Liver (tissue), 9 donors: ENCODE results near the gene PTPN2. TPM values are rescaled to one million over a fixed set of nuclear protein-coding genes. Genes with fewer than 3 reads are reported as not detected.

ENCODE experiments used
- DNase-seq: peaks from one replicate; pipeline ENCODE4 v3.0.0-alpha.2; 2017; ENCODE audit warnings: low spot score
- H3K27ac ChIP-seq, 2 donors: one replicate each; pipeline ENCODE4 v1.7.0; 2013; ENCODE audit warnings: inconsistent platforms in 2 of 2, low read length in 2 of 2, control low read depth in 1 of 2, low read depth in 1 of 2, mild to moderate bottlenecking in 1 of 2
- H3K27me3 ChIP-seq, 4 donors: one replicate each; pipeline versions ENCODE4 v1.6.1 to v1.7.0; 2013; ENCODE audit warnings: low read length in 3 of 4, inconsistent platforms in 1 of 4, mild to moderate bottlenecking in 1 of 4, moderate library complexity in 1 of 4; ENCODE audit not compliant: control insufficient read depth in 4 of 4, insufficient read depth in 4 of 4
- H3K36me3 ChIP-seq, 4 donors: one replicate each; pipeline versions ENCODE4 v1.6.1 to v1.7.0; 2013; ENCODE audit warnings: low read length in 3 of 4, mild to moderate bottlenecking in 3 of 4, low read depth in 1 of 4, moderate library complexity in 1 of 4; ENCODE audit not compliant: control insufficient read depth in 4 of 4, insufficient read depth in 3 of 4
- H3K4me1 ChIP-seq, 4 donors: one replicate each; pipeline versions ENCODE4 v1.6.1 to v1.7.0; 2013; ENCODE audit warnings: low read length in 3 of 4, mild to moderate bottlenecking in 3 of 4, moderate library complexity in 1 of 4; ENCODE audit not compliant: control insufficient read depth in 4 of 4, insufficient read depth in 4 of 4
- H3K4me3 ChIP-seq, 3 donors: one replicate each; pipeline versions ENCODE4 v1.6.1 to v1.7.0; 2013; ENCODE audit warnings: low read length in 3 of 3, control low read depth in 1 of 3, low read depth in 1 of 3, mild to moderate bottlenecking in 1 of 3
- H3K9ac ChIP-seq, 2 donors: one replicate each; pipeline ENCODE4 v1.7.0; 2013; ENCODE audit warnings: low read length in 2 of 2, mild to moderate bottlenecking in 2 of 2, moderate library complexity in 2 of 2, control low read depth in 1 of 2, low read depth in 1 of 2
- H3K9me3 ChIP-seq, 4 donors: one replicate each; pipeline versions ENCODE4 v1.6.1 to v1.7.0; 2013; ENCODE audit warnings: low read length in 3 of 4; ENCODE audit not compliant: control insufficient read depth in 4 of 4
- EGR1 ChIP-seq, 2 donors: IDR thresholded peaks; 2 replicates each; pipeline ENCODE4 v1.6.1; 2016 to 2018; ENCODE audit warnings: antibody characterized with exemption in 2 of 2, low read depth in 2 of 2
- FOXA1 ChIP-seq: IDR thresholded peaks from 2 replicates; pipeline ENCODE4 v1.6.1; 2016; ENCODE audit warnings: antibody characterized with exemption
- FOXA2 ChIP-seq: IDR thresholded peaks from 2 replicates; pipeline ENCODE4 v1.6.1; 2016; ENCODE audit warnings: antibody characterized with exemption
- GABPA ChIP-seq, 2 donors: IDR thresholded peaks in 1 of 2; conservative IDR thresholded peaks in 1 of 2; 2 replicates each; pipeline ENCODE4 v1.6.1; 2016; ENCODE audit warnings: antibody characterized with exemption in 2 of 2, mild to moderate bottlenecking in 1 of 2, moderate library complexity in 1 of 2
- HNF4A ChIP-seq, 2 donors: conservative IDR thresholded peaks; 2 replicates each; pipeline ENCODE4 v1.6.1; 2016; ENCODE audit warnings: antibody characterized with exemption in 2 of 2, mild to moderate bottlenecking in 2 of 2
- HNF4G ChIP-seq: IDR thresholded peaks from 2 replicates; pipeline ENCODE4 v1.6.1; 2016; ENCODE audit warnings: antibody characterized with exemption
- JUND ChIP-seq, 2 donors: IDR thresholded peaks; 2 replicates each; pipeline ENCODE4 v1.6.1; 2016; ENCODE audit warnings: antibody characterized with exemption in 2 of 2
- NR2F2 ChIP-seq: IDR thresholded peaks from 2 replicates; pipeline ENCODE4 v1.6.1; 2016; ENCODE audit warnings: antibody characterized with exemption
- RAD21 ChIP-seq, 2 donors: IDR thresholded peaks; 2 replicates each; pipeline ENCODE4 v1.6.1; 2016; ENCODE audit warnings: antibody characterized with exemption in 2 of 2, mild to moderate bottlenecking in 2 of 2
- RXRA ChIP-seq, 2 donors: IDR thresholded peaks; 2 replicates each; pipeline ENCODE4 v1.6.1; 2017 to 2018; ENCODE audit warnings: antibody characterized with exemption in 2 of 2, mild to moderate bottlenecking in 1 of 2
- SP1 ChIP-seq: IDR thresholded peaks from 2 replicates; pipeline ENCODE4 v1.6.1; 2018; ENCODE audit warnings: antibody characterized with exemption, mild to moderate bottlenecking
- TAF1 ChIP-seq: conservative IDR thresholded peaks from 2 replicates; pipeline ENCODE4 v1.6.1; 2016; ENCODE audit warnings: antibody characterized with exemption, mild to moderate bottlenecking
- YY1 ChIP-seq: IDR thresholded peaks from 2 replicates; pipeline ENCODE4 v1.6.1; 2016; ENCODE audit warnings: antibody characterized with exemption, mild to moderate bottlenecking
- WGBS: extraction: QIAGEN DNeasy Blood & Tissue Kit; methylation state at CpG from one replicate; pipeline ENCODE4 v1.1.7; 2013; 5-methylcytosine and 5-hydroxymethylcytosine counted together
- polyA plus RNA-seq, 2 donors: library from polyadenylated mRNA; stranded (reverse) in 1 of 2; unstranded in 1 of 2; fragments of 200-250 nt in 1 of 2; fragments of >200 nt in 1 of 2; fragmentation: Nextera tagmentation in 1 of 2; extraction: Ambion mirVana in 1 of 2; gene quantifications; one replicate each; pipeline versions ENCODE4 v1.2.1 to v1.2.3, GENCODE V29; 2013 to 2015
- total RNA-seq, 2 donors: library from RNA; depleted of rRNA; stranded (reverse); fragments of >200 nt; gene quantifications; one replicate each; pipeline ENCODE4 v1.2.3, GENCODE V29; 2014
- TF ChIP-seq, protein P1 (sequence below): IDR thresholded peaks from 2 replicates; pipeline ENCODE4 v1.6.1; 2016; ENCODE audit warnings: antibody characterized with exemption, mild to moderate bottlenecking
- TF ChIP-seq, protein P2 (sequence below): IDR thresholded peaks from 2 replicates; pipeline ENCODE4 v1.6.1; 2016; ENCODE audit warnings: antibody characterized with exemption
- TF ChIP-seq, protein P3 (sequence below): IDR thresholded peaks from 2 replicates; pipeline ENCODE4 v1.6.1; 2016; ENCODE audit warnings: antibody characterized with exemption
- TF ChIP-seq, protein P4 (sequence below): fragments of 150-350 bp; IDR thresholded peaks from 2 replicates; pipeline ENCODE4 v1.5.1; 2017; ENCODE audit warnings: improper control_type of control experiment, low read depth, low read length; ENCODE audit not compliant: missing input control
- TF ChIP-seq, protein P5 (sequence below): IDR thresholded peaks from 2 replicates; pipeline ENCODE4 v1.6.1; 2016; ENCODE audit warnings: antibody characterized with exemption
- donor health status: healthy.
- donor health status: healthy.
- donor health status: healthy.
- donor health status: healthy.
- donor health status: healthy.

The PTPN2 gene
- total and polyA plus RNA-seq, 4 donors = 9.2 to 21.2 (median 14.9) TPM

DNA sequence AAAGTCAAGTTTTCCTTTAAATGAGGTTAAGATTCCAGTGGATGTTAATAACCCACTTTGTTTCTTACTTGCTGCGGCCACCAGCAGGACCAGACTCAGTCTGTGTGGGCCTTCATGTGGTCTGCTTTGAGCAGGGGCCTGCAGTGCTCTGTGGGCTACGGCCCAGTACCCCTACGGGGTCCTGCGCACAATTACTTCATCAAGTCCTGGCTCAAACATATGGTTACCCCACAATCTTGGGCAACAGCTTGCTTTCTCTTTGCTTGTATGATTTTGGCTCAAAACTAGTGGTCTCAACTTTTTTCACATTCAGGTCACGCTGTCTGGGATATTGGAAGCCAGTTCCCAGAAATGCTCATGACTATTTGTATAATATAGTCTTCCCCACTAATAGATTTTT lies 64.2 kb downstream of the PTPN2 start:
- Histone ChIP-seq H3K4me3 (no peak overlapping the region), H3K27ac (peak overlapping the region; percentile 73 to 85), H3K4me1 (peaks cover under 1 to 24% (median 17%) of the 10 kb centered on the region in 4 donors), H3K9me3 (no peaks in the 10 kb centered on the region), H3K36me3 (peaks cover 0 to 16% (median 15%) of the 10 kb centered on the region in 4 donors), H3K27me3 (no peaks in the 10 kb centered on the region), H3K9ac (peak overlapping the region; percentile 28 to 39)
- TF ChIP-seq SP1 (no peak), HNF4A (conservative IDR thresholded peaks at IDR 0.05) (no peak), JUND (IDR thresholded peaks at IDR 0.05) (no peak), FOXA1 (no peak), HNF4G (no peak), TAF1 (no peak), NR2F2 (no peak), FOXA2 (no peak), RAD21 (IDR thresholded peaks at IDR 0.05) (no peak), EGR1 (IDR thresholded peaks at IDR 0.05; ENCODE audit: low read depth in 2 of 2) (no peak), YY1 (no peak), RXRA (IDR thresholded peaks at IDR 0.05) (no peak), GABPA (IDR thresholded peaks at IDR 0.05 in 1 of 2, conservative IDR thresholded peaks at IDR 0.05 in 1 of 2) (no peak)
- TF ChIP-seq, protein P1, sequence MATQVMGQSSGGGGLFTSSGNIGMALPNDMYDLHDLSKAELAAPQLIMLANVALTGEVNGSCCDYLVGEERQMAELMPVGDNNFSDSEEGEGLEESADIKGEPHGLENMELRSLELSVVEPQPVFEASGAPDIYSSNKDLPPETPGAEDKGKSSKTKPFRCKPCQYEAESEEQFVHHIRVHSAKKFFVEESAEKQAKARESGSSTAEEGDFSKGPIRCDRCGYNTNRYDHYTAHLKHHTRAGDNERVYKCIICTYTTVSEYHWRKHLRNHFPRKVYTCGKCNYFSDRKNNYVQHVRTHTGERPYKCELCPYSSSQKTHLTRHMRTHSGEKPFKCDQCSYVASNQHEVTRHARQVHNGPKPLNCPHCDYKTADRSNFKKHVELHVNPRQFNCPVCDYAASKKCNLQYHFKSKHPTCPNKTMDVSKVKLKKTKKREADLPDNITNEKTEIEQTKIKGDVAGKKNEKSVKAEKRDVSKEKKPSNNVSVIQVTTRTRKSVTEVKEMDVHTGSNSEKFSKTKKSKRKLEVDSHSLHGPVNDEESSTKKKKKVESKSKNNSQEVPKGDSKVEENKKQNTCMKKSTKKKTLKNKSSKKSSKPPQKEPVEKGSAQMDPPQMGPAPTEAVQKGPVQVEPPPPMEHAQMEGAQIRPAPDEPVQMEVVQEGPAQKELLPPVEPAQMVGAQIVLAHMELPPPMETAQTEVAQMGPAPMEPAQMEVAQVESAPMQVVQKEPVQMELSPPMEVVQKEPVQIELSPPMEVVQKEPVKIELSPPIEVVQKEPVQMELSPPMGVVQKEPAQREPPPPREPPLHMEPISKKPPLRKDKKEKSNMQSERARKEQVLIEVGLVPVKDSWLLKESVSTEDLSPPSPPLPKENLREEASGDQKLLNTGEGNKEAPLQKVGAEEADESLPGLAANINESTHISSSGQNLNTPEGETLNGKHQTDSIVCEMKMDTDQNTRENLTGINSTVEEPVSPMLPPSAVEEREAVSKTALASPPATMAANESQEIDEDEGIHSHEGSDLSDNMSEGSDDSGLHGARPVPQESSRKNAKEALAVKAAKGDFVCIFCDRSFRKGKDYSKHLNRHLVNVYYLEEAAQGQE = no peak
- TF ChIP-seq, protein P2, sequence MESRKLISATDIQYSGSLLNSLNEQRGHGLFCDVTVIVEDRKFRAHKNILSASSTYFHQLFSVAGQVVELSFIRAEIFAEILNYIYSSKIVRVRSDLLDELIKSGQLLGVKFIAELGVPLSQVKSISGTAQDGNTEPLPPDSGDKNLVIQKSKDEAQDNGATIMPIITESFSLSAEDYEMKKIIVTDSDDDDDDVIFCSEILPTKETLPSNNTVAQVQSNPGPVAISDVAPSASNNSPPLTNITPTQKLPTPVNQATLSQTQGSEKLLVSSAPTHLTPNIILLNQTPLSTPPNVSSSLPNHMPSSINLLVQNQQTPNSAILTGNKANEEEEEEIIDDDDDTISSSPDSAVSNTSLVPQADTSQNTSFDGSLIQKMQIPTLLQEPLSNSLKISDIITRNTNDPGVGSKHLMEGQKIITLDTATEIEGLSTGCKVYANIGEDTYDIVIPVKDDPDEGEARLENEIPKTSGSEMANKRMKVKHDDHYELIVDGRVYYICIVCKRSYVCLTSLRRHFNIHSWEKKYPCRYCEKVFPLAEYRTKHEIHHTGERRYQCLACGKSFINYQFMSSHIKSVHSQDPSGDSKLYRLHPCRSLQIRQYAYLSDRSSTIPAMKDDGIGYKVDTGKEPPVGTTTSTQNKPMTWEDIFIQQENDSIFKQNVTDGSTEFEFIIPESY = no peak
- TF ChIP-seq, protein P3, sequence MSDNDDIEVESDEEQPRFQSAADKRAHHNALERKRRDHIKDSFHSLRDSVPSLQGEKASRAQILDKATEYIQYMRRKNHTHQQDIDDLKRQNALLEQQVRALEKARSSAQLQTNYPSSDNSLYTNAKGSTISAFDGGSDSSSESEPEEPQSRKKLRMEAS = no peak
- TF ChIP-seq, protein P4, sequence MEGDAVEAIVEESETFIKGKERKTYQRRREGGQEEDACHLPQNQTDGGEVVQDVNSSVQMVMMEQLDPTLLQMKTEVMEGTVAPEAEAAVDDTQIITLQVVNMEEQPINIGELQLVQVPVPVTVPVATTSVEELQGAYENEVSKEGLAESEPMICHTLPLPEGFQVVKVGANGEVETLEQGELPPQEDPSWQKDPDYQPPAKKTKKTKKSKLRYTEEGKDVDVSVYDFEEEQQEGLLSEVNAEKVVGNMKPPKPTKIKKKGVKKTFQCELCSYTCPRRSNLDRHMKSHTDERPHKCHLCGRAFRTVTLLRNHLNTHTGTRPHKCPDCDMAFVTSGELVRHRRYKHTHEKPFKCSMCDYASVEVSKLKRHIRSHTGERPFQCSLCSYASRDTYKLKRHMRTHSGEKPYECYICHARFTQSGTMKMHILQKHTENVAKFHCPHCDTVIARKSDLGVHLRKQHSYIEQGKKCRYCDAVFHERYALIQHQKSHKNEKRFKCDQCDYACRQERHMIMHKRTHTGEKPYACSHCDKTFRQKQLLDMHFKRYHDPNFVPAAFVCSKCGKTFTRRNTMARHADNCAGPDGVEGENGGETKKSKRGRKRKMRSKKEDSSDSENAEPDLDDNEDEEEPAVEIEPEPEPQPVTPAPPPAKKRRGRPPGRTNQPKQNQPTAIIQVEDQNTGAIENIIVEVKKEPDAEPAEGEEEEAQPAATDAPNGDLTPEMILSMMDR = no peak
- TF ChIP-seq, protein P5, sequence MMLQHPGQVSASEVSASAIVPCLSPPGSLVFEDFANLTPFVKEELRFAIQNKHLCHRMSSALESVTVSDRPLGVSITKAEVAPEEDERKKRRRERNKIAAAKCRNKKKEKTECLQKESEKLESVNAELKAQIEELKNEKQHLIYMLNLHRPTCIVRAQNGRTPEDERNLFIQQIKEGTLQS = no peak
- WGBS = 50% methylated on average over 5 of the region's 5 CpGs
- no peak for DNase-seq
